GM19395 (cell line): ENCODE measurements around the gene OBP2B.
"Not testable (repeated sequence)": the region's sequence is repeated elsewhere in the genome, so short reads cannot be mapped to it uniquely, and the experiment has no call there.

ENCODE experiments used
- ATAC-seq: cut with Tn5 transposase; IDR thresholded peaks from one replicate; pipeline ENCODE4 v1.9.1; 2021; ENCODE audit warnings: mild to moderate bottlenecking, moderate library complexity; ENCODE audit not compliant: unreplicated experiment

Gene OBP2B

GRCh38 chr9:133223159-133223756 is 14.2 kb upstream of the OBP2B start:
- not testable (repeated sequence) for ATAC-seq

- not testable (repeated sequence) for ATAC-seq
These were observed 12.9 kb upstream of the OBP2B start for GRCh38 chr9:133221994-133222393.

GRCh38 chr9:133221177-133221809 is 12.2 kb upstream of the OBP2B start:
- ATAC-seq, result no peak

- not testable (repeated sequence) for ATAC-seq
These were observed 9.3 kb upstream of the OBP2B start for GRCh38 chr9:133218049-133218975.

- ATAC-seq, result not testable (repeated sequence)
These were observed 8.4 kb upstream of the OBP2B start for GRCh38 chr9:133217333-133217988.

- not testable (repeated sequence) for ATAC-seq
These were observed 5.2 kb upstream of the OBP2B start for GRCh38 chr9:133214276-133214675.

DNA sequence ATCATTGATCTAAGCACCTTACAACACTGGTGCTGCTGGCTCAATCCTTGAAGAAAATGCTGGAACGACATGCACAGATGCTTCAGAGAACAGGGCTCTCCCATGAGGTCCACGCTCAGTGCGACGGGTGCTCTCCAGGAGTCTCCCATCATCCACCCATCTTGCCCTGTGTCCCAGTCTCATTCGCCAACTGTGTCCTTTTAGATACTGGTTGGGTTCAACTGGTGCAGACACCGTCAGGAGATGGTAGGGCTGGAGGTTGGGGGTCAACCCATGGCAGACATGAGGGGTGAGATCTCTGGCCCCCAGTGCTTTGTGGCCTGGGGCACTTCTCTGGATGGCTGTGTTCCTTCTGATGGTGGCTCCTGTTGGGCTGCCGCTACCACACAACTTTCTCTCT is 1.6 kb upstream of the OBP2B start:
- no peak for ATAC-seq

GRCh38 chr9:133210202-133210532 is 1.1 kb upstream of the OBP2B start:
- ATAC-seq, result no peak

- not testable (repeated sequence) for ATAC-seq
These were observed 514 bp upstream of the OBP2B start for GRCh38 chr9:133209327-133210201.

GRCh38 chr9:133208171-133208879 is 725 bp downstream of the OBP2B start:
- not testable (repeated sequence) for ATAC-seq

GRCh38 chr9:133207540-133208170 is 1.4 kb downstream of the OBP2B start:
- no peak for ATAC-seq

DNA sequence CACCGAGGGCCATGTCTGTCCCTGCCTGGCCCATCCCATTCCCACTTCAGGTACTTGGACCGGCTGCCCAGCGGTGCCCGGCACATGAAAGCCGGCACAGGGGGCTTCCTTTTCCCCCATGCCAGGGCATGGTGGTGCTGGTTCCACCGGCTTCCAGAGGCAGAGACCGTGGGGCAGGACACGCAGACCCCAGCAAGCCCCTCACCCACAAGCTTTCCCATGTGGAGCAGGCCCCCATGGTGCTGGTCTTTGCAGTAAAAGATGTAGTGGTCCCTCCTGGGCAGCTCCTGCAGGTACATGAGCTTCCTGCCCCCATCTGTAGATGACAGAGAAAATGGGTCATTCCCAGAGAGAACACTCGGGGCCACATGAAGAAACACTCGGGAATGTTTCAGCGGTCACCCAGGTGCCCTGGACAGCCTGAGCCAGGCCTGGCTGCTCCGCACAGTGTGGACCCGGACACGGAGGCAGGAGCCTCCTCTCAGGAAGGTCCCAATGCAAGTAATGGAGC is 2.0 kb downstream of the OBP2B start:
- ATAC-seq, result no peak

DNA sequence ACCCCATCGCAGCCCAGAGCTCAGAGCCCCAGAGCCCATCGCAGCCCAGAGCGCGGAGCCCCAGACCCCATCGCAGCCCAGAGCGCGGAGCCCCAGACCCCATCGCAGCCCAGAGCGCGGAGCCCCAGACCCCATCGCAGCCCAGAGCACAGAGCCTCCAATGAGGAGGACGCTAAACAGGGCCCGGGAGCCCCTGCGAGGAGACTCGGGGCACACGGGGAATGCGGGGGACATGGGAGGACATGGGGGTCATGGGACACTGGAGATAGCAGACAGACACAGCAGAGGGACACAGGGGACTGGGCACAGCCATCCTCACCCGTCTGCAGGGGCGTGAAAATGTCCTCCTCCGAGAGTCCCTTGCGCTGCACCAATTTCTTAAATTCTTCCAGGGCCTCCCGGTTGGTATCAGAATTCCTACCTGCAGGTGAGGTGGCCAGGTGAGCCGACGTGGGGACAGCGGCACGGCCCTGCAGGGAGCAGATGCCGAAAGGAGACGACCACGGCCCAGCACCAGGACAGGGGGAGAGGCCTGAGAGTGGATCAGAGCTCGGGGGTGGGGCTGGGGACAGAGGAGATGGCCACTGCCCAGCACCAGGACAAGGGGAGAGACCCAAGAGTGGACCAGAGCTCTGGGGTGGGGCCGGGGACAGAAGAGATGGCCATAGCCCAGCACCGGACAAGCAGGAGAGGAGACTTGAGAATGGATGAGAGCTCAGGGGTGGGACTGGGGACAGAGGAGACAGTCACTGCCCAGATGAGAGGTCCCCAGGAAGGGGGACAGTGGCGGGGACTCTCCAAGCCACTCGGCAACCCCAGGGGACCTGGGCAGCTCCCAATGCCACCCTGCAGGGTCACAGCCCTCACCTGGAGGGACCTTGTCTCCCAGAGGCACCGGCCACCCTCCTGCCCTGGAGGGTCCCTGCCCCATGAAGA is 2.8 kb downstream of the OBP2B start:
- no peak for ATAC-seq

DNA sequence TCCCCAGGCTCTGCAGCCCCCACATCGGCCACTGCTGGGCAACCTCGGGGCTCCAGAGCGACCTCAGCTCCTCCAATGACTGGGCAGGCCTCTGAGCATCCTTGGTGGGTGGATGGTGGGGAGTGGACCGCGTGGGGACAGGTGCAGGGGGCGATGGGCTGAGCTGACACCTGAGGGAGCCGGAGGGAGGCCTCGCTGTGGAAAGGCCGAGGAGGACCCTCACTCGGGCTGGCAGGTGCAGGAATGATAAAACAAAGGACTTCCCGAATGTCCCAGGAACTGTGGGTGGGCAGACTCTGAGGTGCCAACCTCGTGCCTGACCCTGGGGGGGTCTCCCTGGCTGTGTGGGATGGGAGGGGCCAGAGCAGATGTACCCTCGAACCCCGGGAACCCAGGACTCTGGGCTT is 3.6 kb downstream of the OBP2B start:
- not testable (repeated sequence) for ATAC-seq

- no peak for ATAC-seq
These were observed 4.1 kb downstream of the OBP2B start for GRCh38 chr9:133204993-133205336.

DNA sequence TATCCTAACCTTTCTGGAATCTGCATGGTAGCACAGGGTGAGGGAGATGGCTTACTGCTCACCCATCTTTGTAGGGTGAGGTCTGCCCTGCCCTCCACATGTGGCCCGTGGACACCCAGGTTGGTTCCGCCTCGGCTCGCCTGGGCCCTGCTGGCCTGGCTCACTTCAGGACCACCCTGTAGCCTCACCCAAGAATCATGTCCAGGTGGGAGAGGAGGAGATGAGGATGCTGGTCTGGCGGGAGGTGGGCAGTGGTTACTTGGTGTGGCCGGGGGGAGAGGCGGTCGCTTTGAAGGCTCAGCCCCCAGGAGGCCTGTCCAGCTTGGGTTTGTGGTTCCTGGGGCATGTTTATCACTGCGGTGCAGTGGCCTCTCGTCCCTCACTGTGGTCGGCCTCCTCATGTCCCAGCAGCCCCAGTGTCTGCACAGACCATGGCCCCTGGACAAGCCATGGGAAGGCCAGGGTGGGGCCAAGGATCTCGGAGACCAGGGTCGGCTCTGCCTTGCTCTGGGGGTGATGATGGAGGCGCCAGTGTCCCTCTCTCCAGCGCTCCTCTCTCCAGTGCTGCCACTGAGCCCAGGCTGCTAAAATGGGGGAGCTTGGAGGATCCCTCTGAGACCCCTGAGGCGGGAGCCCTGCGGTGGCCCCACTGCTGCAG is 4.6 kb downstream of the OBP2B start:
- ATAC-seq, result no peak

- no peak for ATAC-seq
These were observed 5.5 kb downstream of the OBP2B start for GRCh38 chr9:133203506-133204075.
